ENCODE data around the gene C17orf50. TPM values are rescaled to one million over a fixed set of nuclear protein-coding genes. Genes with fewer than 3 reads are reported as not detected.

C17orf50 gene
- total and polyA plus RNA-seq, 2 experiments from 2014 or later: not detected

GRCh38 chr17:35728551-35728950 lies 32.1 kb upstream of the C17orf50 start:
- H3K79me2 ChIP-seq: no peaks in the 10 kb centered on the region
- H4K20me1 ChIP-seq (ENCODE audit: insufficient read depth, poor library complexity, severe bottlenecking): no peaks in the 10 kb centered on the region
- H3K9me3 ChIP-seq (ENCODE audit: low read depth): no peaks in the 10 kb centered on the region
- no peak overlapping the region for H3K27ac ChIP-seq
- TF ChIP-seq EZH2phosphoT487 (IDR thresholded peaks at IDR 0.05; ENCODE audit: low read depth, severe bottlenecking, unreplicated experiment) (no peak), CTCF (IDR thresholded peaks at IDR 0.05; ENCODE audit: poor library complexity) (no peak), EZH2 (IDR thresholded peaks at IDR 0.05; ENCODE audit: borderline replicate concordance) (no peak)
- H3K36me3 ChIP-seq (replicated peaks; ENCODE audit: insufficient read depth, low read depth): no peaks in the 10 kb centered on the region
- no peaks in the 10 kb centered on the region for H3K27me3 ChIP-seq
- WGBS (ENCODE audit: low lambda C conversion rate, missing lambda C conversion rate): 95% methylated on average over 3 of the region's 3 CpGs
- H3K4me3 ChIP-seq: no peak overlapping the region
- DNase-seq (ENCODE audit: low spot score): no peak
- no peak overlapping the region for H2AFZ ChIP-seq
- H3K9me2 ChIP-seq (replicated peaks; ENCODE audit: insufficient read depth): no peaks in the 10 kb centered on the region
- peaks cover 30% of the 10 kb centered on the region for H3K4me1 ChIP-seq (ENCODE audit: insufficient read depth)
- no peak overlapping the region for H3K4me2 ChIP-seq

GRCh38 chr17:35729405-35729833 lies 31.3 kb upstream of the C17orf50 start:
- Histone ChIP-seq H3K4me1 (ENCODE audit: insufficient read depth) (peaks cover 30% of the 10 kb centered on the region), H3K27ac (no peak overlapping the region), H3K9me2 (replicated peaks; ENCODE audit: insufficient read depth) (no peaks in the 10 kb centered on the region), H2AFZ (no peak overlapping the region), H3K9me3 (ENCODE audit: low read depth) (no peaks in the 10 kb centered on the region), H3K36me3 (replicated peaks; ENCODE audit: insufficient read depth, low read depth) (no peaks in the 10 kb centered on the region), H3K79me2 (no peaks in the 10 kb centered on the region), H3K27me3 (no peaks in the 10 kb centered on the region), H3K4me3 (no peak overlapping the region), H4K20me1 (ENCODE audit: insufficient read depth, poor library complexity, severe bottlenecking) (no peaks in the 10 kb centered on the region), H3K4me2 (no peak overlapping the region)
- TF ChIP-seq EZH2phosphoT487 (IDR thresholded peaks at IDR 0.05; ENCODE audit: low read depth, severe bottlenecking, unreplicated experiment): no peak
- 68% methylated on average over 4 of the region's 4 CpGs for WGBS (ENCODE audit: low lambda C conversion rate, missing lambda C conversion rate)
- no peak for DNase-seq (ENCODE audit: low spot score)

DNA sequence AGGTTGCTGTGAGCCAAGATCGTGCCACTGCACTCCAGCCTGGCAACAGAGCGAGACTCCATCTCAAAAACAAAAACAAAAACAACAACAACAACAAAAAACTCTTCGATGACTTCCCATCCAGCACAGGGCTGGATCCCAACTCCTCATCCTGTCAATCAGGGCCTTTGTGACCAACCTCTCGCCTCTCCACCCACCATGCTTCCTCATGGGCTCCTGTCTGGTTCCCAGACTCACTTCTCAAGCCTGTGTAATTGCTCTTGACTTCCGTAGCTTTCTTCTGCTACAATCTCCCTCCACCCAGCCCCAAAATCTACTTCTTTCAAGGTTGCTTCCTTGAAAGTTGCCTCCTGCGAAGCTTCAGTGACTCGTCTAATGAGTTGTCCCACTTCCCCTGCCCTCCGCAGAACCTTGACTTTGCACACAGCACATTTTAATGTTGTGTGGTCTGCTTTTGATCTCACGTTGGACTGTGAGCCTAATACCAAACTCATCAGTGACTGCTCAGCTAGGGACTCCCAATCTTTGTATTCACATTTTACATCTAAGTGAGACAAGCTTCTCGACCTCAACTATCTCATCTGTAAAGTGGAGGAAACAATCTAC lies 30.2 kb upstream of the C17orf50 start:
- no peaks in the 10 kb centered on the region for H3K79me2 ChIP-seq
- DNase-seq (ENCODE audit: low spot score): no peak
- H3K27ac ChIP-seq: no peak overlapping the region
- no peaks in the 10 kb centered on the region for H3K27me3 ChIP-seq
- H3K9me3 ChIP-seq (ENCODE audit: low read depth): no peaks in the 10 kb centered on the region
- H3K9me2 ChIP-seq (replicated peaks; ENCODE audit: insufficient read depth): no peaks in the 10 kb centered on the region
- no peak overlapping the region for H2AFZ ChIP-seq
- no peaks in the 10 kb centered on the region for H4K20me1 ChIP-seq (ENCODE audit: insufficient read depth, poor library complexity, severe bottlenecking)
- TF ChIP-seq EZH2phosphoT487 (IDR thresholded peaks at IDR 0.05; ENCODE audit: low read depth, severe bottlenecking, unreplicated experiment): no peak
- TF ChIP-seq CTCF (IDR thresholded peaks at IDR 0.05; ENCODE audit: poor library complexity): no peak
- no peak for TF ChIP-seq EZH2 (IDR thresholded peaks at IDR 0.05; ENCODE audit: borderline replicate concordance)
- H3K4me3 ChIP-seq: no peak overlapping the region
- peak overlapping the region; percentile 96 for H3K4me2 ChIP-seq
- WGBS (ENCODE audit: low lambda C conversion rate, missing lambda C conversion rate): 77% methylated on average over 10 of the region's 10 CpGs
- H3K4me1 ChIP-seq (ENCODE audit: insufficient read depth): peaks cover 29% of the 10 kb centered on the region
- no peaks in the 10 kb centered on the region for H3K36me3 ChIP-seq (replicated peaks; ENCODE audit: insufficient read depth, low read depth)

DNA sequence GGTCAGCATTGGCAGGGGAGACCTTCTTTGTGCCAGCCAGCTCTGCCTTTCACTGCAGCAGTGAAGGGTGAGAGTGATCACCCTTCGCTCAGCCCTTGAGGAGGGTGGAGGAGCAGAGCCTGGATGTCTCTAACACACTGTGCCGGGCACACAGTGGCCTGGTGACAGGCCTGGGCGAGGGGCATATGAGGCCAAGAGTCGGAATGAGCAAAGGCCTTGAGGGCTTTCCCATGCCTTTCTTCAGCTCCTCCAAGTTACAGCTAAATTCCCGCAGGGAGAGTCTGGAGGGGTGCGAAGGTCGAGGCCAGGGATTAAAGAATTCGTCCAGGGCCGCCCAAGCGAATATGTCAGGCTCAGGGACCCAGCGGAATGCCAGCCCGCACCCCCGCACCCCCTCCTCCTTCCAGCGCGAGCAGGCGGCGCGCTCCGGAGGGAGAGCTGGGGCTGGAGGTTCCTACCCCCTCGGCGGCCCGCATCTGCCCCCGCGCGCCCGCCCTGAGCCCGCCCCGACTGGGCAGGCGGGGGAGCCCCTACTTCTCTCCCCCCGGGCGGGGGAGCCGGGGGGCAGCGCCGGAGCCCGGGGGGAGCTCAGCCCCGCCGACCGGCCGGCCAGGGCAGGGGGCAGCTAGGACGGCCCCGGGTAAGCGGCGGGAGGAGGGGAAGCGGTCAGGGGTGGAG lies 29.3 kb upstream of the C17orf50 start, which contains the start of gene RASL10B:
Gene RASL10B (plus strand): TSS at position 401 of the 678 bp plus-strand sequence. CDS start 3,546 bp downstream, outside the sequence.
- H3K4me2 ChIP-seq: peak within 1 kb of the TSS; percentile 96
- TF ChIP-seq EZH2phosphoT487 (IDR thresholded peaks at IDR 0.05; ENCODE audit: low read depth, severe bottlenecking, unreplicated experiment) (no peak), EZH2 (IDR thresholded peaks at IDR 0.05; ENCODE audit: borderline replicate concordance) (no peak), CTCF (IDR thresholded peaks at IDR 0.05; ENCODE audit: poor library complexity) (no peak)
- H3K9me3 ChIP-seq (ENCODE audit: low read depth): no peaks in the 10 kb centered on the region
- H3K36me3 ChIP-seq (replicated peaks; ENCODE audit: insufficient read depth, low read depth): no peaks in the 10 kb centered on the region
- no peaks in the 10 kb centered on the region for H3K27me3 ChIP-seq
- H3K9me2 ChIP-seq (replicated peaks; ENCODE audit: insufficient read depth): no peaks in the 10 kb centered on the region
- peak within 1 kb of the TSS; percentile 89 for H3K4me3 ChIP-seq
- H3K4me1 ChIP-seq (ENCODE audit: insufficient read depth): peaks cover 20% of the 10 kb centered on the region
- H2AFZ ChIP-seq: peak within 1 kb of the TSS; percentile 84
- no peaks in the 10 kb centered on the region for H3K79me2 ChIP-seq
- DNase-seq (ENCODE audit: low spot score): peak; percentile 70
- H3K27ac ChIP-seq: no peak within 1 kb of the TSS
- H4K20me1 ChIP-seq (ENCODE audit: insufficient read depth, poor library complexity, severe bottlenecking): no peaks in the 10 kb centered on the region
- WGBS (ENCODE audit: low lambda C conversion rate, missing lambda C conversion rate): 10% methylated on average over 13 of the region's 44 CpGs

Measured in hepatocyte (in vitro differentiated cells).